DMS153 (cell line): ENCODE results near the gene LHX6.

Experiments
- DNase-seq: peaks from one replicate; lab custom pipeline; 2025; lab: John Stamatoyannopoulos, UW

The LHX6 gene

DNA sequence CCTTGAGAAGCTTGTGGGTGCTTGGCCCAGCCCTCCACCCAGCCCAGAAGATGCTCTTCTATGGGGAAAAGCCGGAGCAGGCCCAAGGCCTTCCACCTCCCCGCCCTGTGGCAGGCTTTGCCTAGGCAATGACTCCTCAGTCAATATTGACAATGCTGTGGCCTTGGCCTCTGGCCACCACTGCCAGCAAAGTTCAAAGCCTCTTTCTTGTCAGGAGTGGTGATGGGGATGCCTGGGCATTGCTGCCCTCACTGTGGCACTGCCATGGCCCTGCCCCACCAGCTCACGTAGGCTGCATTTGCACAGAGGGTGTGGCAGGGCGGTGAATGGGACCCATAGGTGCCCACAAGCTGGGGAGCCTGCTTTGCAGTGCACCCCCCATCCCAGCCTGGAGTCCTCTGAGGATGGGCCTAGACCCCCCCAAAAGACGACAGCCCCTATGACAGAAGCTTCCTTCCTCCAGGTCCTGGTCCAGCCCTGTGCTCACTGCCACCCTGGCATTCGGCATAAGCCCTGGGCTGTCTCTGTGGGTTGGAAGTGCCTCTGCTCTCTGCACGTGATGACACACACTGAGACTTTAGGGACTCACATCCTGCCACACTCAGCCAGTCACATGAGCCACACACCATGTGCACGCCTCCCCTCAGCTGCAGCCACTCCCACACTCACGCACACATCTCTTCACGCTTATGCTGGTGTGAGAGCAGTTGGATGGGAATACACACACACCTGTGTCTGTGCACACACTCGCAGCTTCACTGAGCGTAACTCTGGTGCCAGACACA, 38.0 kb downstream of the LHX6 start:
- peak; percentile 34 for DNase-seq

DNA sequence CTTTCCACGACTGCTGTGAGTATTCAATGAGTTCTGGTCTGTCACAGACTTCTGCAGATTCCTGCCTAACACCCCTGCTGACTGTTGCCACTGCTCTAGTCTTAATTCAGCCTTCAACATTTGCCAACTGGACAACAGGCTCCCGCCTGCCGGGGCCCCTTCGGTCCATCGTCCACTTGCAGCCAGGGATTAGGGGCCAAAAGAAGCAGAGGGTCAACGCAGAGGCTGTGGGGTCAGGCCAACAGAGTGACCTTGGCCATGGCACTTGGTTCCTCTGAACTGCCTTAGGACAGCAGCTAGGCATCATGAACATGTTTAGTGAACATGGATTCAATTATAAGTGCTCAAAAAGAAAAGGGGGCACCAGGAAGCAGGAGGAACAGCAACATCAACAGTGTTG, 40.4 kb downstream of the LHX6 start:
- DNase-seq: no peak

DNA sequence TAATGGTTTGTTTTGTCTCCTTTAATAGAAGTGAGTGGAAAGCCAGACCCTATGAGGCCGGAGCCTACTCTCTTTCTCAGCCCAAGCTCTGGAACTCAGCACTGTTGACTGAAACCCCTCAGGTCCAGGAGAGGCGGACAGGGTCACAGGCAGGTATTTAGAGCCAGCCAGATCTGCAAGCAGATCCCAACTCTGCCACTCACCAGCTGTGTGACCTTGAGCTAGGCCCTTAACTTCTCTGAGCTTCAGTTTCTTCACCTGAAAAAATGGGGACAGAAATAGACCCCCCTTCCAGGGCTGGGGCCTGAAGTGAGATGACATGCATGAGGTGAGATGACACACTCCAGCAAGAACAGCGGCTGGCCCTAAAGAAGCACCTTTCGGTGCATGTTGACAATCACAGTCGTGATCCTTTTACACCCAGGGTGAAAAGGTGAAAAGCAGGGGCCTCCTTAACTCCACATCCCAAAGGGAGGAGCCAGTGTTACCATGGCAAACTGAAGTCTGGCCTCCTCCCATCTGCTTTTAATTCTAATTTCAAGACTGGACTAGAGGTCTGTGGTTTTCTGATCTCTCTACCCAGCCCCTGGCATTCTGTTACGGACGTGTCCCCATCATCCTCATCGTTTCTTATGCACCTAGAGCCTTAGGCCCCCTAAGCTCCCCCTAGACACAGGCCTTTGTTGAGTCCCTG, 41.8 kb downstream of the LHX6 start:
- DNase-seq: no peak

DNA sequence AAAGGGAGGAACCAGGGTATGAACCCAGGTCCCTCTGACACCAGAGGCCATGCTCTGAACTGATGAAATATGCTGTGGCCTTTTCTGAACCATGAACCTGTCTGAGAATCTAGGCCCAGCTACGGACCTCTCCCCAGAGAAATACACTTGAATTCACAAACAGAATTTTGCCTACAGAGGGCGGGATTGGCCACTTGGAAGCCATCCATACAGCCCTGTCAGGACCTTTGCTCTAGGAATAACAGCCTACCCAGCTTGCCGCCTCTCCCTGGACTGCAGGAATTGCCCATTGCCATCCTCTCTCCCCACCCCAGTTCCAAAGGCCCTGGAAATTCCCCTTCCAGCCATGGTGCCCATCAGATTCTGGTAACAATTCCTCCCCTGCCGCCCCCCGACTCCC, 42.5 kb downstream of the LHX6 start:
- no peak for DNase-seq

DNA sequence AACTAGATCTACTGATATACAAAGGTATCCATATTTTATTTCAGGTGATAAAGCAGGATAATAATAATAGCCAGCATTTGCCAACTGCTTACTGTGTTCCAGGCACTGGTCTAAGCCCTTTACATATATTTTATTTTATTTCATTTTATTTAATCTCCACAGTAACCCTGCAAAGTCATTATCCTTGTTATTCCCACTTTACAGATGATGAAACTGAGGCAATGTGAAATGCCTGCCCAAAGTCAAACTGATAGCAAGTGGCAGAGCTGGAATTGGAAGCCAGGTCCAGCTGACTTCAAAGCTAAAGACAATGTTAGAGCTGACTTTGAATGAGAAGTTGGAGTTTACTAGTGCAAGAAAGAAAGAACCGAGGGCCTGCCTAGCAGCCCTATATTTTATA, 44.2 kb downstream of the LHX6 start:
- no peak for DNase-seq

DNA sequence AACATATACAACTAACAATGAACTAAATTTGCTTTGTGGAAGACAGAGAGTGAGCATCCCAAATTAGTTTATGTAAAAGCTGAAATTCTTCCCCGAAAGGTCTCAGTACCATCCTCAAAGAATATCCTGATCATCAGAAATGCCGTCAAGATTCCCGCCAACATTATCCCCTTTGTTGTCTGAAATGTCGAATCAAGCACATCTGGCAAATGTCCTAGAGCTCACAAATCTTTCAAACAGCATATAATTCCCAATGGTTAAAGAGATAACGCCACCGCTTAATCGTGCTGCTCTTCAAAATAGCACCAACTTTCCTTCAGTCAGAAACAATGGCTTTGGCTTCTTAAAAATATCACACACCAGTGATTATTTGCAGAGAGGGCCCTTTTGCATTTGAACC, 45.3 kb downstream of the LHX6 start:
- no peak for DNase-seq

DNA sequence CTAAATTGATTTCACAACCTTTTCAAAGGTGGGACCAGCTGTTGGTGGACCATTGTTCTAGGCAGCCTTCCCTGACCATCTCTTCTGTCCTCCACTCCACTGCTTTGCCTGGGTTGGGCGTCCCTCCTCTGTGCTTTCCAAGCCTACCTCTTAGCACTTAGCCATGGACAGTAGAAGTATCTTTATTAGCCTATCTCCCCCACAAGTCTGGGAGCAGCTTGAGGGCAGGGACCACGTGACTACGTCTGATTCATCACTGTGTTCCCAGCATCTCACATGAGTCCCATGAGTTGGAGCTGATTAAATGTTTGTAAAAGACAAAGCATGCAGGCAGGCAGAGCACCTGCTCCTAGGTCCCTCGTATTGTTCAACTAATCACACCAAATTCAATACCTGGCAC, 48.1 kb downstream of the LHX6 start:
- no peak for DNase-seq

DNA sequence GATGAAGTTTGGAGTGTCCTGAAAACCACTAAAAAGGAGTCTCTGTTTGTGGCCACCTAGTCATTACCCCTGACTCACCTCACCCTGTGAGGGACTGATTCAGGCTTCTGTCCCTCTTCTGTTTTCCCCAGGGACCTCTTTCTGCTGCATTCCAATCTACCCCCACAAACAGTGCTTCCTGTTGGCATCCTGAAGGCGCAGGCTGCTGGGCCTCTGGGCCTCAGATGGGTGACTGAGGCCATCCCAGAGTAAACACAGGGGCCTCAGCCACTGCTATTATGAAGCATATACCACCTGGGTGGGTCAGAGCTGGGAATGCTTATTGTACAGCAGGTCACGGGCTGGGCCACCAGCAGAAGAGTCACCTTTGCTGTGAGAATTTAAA, 49.1 kb downstream of the LHX6 start:
- no peak for DNase-seq

DNA sequence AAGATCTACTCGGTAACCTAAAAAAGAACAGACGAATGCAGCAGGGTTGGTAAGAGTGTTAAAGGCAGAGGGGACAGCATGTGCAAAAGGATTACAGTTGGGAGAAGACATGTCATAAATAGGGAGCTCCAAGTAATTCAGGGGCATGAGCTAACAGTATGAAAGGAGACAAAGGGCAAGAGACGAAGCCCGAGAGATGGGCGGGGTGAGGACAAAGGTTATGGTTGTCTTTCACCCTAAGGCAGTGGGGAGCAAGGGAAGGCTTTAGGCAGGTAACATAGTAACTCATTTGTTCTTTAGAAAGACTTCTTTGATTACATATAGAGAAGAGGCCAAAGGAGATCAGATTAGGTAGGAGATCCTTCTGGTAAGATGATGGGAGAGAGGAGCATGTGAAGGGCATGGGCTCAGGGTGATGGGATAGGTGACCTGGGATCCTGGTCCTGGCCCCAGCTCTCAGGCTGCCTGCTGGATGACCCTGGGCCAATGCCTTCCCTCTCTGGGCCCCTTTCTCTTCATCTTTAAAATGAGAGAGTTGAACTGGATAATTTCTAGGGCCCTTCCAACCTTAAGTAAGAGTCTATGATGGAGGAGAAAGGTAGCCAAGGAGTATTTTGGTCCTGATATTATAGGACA, 49.6 kb downstream of the LHX6 start:
- no peak for DNase-seq

DNA sequence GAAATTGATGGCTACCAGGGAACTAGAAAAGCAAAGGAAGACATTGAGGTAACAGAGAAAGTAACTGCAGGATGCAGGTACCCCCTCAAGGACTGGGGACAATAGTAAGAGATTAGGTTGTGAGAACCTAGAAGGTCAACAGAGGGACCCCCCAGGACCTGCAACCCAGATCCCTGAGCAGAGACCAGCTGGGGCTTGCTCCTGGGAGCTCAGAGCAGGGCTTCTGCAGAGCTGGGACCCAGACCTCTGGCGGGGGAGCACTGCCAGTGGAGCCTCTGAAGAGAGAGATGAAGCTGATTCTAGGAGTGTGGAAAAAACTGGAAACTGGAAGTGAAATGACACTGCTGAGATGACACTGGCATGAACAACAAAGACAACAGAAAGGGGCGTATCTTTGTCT, 51.8 kb downstream of the LHX6 start:
- DNase-seq: no peak

DNA sequence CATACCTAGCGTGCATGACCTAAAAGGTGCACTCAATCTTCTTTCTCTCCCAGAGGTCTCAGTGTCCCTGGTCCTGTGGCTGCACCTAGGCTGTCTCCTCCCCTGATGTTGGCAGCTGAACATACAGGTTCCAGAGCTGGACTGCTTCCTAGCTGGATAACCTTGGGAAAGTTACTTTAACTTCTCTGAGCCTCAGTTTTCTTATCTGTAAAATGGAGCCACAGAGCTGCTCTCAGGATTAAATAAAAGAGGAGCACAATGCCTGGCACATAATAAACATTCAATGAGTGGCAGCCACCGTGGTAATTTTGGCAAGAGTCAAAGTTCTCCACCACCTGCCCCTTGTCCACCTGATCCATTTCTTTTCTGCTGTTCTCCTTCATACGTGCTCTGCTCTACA, 55.1 kb downstream of the LHX6 start:
- no peak for DNase-seq

DNA sequence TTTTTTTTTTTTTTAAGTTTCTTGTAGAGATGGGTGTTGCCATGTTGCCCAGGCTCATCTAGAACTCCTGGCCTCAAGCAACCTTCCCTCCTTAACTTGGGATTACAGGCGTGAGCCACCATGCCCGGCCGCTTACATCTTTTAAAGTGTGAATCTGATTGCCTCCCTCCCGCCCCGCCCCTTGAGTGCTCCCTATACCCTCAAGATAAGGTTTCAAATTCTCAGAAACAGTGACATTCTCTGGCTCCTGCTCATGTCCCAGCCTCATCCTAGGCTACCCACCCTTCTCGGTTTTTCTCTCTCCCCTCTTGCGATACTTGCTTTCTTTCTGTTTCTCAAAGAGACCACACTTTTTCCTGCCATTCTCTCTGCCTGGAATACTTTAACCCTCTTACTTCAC, 56.6 kb downstream of the LHX6 start:
- no peak for DNase-seq

DNA sequence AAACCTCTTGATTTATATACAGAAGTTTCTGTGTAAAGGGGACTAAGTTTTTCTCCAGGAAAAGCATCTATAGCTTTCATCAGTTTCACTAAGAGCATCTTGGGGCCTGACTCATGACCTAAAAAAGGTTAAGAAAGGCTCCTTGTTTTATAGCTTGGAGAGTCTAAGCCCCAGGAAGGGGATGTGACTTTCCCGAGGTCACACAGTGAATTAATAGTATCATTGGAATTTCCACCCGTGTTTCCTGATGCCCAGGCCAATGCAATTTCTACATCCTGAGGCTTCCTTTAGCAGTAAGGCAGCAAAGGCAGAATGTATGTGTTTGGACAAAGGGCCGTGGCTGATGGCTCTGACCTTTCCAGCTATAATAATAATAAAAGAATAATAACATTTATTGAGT, 60.4 kb downstream of the LHX6 start:
- no peak for DNase-seq

DNA sequence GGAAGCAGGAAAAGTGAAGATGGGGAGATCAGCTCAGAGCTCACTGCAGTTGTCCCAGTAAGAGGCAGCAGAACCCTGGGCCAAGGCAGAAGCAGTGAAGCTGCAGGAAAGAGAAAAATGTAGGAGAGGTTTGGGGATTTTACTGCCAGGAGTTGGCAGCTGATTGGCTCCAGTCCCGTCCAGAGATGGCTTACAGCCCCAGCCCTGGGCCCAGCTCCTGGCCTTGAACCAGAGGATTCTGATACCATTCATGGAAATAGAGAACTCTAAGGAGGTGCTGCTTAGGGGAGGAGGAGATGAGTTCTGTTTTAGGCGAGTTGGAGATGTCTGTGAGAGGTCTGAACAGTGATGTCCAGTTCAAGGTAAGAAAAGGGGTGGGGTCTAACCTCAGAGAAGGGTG, 64.5 kb downstream of the LHX6 start:
- DNase-seq: no peak

DNA sequence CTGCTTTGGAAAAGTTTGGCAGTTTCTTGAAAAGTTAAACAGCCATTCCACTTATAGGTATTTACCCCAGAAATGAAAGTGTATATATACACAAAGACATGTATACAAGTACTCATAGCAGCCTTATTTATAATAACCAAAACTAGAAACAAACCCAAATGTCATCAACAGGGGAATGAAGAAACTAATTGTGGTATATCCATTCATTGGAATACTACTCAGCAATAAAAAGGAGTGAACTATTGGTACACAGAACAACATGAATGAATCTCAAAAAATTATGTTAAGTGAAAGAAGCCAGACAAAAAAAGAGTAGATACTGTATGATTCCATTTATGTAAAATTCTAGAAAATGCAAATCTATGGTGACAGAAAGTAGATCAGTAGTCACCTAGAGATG, 66.3 kb downstream of the LHX6 start:
- no peak for DNase-seq

DNA sequence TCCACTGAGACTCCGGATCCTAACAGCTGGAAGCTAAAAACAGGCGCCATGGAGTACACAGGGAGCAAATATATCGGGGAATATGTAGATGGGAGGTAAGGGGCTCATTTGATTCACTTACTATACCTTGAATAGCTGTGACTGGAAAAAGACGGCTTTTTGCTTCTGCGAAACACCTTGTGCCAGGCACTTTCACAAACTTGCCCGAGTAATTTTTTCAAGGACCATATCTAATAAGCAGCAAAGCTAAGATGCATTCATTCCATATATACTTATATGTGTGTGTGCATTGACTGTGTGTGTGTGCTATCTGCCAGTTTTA, 68.9 kb downstream of the LHX6 start:
- DNase-seq: no peak

DNA sequence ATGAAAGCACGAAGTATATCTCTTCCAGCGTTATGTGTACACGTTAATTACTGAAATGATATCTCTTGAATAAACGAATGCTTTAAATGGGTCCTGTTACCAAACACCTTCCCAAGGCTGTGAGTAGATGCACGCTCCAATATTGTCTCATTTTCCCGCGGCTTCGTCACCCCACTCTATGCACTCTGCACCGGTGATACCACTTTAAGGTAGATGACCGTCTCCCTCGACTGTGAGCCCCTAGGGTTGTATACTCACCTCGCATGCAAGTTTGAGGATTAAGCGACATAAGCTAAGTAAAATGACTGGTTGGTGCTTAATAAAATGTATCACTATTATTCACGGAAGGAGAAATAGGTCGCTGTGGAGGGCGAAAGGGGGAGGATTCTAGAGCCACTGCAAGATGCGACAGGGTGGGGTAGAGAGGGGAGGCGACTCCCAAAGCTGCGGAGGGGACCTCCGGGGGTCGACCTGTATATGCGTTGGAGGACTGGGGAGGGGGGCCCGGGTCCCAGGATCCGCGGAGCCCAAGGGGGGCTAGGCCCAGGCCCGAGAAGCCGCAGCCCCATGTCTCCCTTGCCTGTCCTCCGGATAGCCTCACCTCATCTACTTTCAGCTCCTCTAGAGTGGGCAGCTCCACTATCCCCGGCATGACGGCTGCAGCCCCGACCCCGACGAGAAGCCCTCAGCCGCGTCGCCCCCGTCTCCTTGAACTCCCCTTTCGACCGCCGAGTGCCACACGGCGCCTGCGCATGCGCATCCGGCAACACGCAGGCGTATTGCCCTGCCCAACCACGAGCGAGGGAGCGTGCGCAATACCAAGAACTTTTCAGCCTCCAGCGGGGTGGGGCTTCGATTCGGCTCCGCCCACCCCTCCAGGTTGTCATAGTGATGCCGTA, 69.5 kb downstream of the LHX6 start, which contains the start of the genes MORN5 and NDUFA8:
Gene MORN5, plus strand, starts transcription at position 883 of the 899 bp plus-strand sequence. CDS start 65 bp downstream, outside the sequence.
Gene NDUFA8, minus strand, starts transcription at position 754 of the 899 bp plus-strand sequence. Its CDS starts 102 bp downstream, at position 652.
- DNase-seq: peak; percentile 92

DNA sequence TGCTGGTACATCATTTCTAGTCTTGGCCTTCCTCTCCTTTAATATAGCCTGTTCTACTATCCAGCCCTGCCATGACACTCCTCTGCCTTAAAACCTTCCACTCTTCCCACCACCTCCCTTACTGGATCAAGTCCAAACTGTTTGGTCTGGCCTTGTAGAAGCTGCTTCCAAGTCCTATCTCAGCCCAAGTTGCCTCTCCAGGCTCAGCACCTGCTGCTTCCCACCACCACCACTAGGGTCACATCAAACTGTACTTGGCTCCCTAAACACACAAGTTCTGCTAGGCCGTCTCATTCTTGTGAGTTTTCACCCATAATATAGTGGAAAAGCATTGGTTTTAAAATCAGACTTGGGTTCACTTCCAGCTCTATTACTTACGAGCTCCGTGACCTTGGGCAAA, 70.6 kb downstream of the LHX6 start:
- DNase-seq: no peak

DNA sequence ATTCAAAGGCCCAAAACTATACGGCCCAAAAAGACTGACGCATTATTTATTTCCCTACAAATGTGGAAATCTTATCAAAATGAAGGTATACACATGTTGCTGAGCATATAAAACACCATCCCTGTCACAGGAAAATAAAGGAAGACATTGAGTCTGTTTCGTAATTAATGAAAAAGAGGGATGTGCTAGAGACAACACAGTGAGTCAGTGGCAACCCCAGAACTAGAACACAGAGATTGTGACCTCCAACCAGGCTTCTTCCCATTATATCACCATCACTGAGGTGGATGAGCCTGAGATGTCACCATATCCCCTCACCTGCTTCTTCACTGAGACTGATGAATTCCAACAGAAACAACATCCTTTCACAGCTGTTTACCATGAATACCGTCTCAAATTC, 73.0 kb downstream of the LHX6 start:
- DNase-seq: no peak
